GM12892 (cell line): ENCODE results near the gene NT5C1A.

Source experiments
- DNase-seq: peaks from one replicate; pipeline ENCODE4 v3.0.0; 2011; ENCODE audit not compliant: insufficient read length
- FAIRE-seq: peaks from 2 replicates; lab custom pipeline; 2011; peaks lifted over from hg19 to GRCh38; lab: Jason Lieb, UNC
- POLR2A ChIP-seq: IDR thresholded peaks from 2 replicates; pipeline ENCODE4 v1.6.1; 2011; ENCODE audit warnings: low read depth, low read length, control low read depth
- POLR2AphosphoS5 ChIP-seq: IDR thresholded peaks from 2 replicates; pipeline ENCODE4 v1.6.1; 2011; ENCODE audit warnings: low read depth, low read length, control low read depth
- TAF1 ChIP-seq: IDR thresholded peaks from 2 replicates; pipeline ENCODE4 v1.6.1; 2011; ENCODE audit warnings: low read depth, mild to moderate bottlenecking, control low read depth, low read length, borderline replicate concordance

Gene NT5C1A

DNA sequence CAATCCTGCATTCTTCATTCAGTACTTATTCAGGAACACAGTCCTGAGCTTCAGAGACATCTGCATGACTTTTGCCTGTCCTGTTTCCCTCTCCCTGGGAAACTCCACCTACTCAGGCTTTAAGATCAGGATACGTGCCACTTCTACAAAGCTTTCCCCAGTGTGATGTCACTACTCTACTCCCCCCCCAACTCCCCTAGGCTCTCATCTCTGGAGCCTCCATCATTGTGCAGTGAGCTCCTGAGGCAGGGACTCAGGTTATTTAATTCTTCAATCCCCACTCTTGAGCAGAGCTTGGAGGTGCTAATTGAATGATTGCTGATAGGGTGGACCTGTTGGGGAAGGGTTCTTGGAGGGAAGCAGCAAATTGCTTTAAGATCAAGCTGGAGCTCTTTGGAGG is 1.2 kb downstream of the NT5C1A start:
- no peak for FAIRE-seq
- TF ChIP-seq TAF1 = no peak
- no peak for TF ChIP-seq POLR2A
- TF ChIP-seq POLR2AphosphoS5 = no peak
- DNase-seq = no peak

DNA sequence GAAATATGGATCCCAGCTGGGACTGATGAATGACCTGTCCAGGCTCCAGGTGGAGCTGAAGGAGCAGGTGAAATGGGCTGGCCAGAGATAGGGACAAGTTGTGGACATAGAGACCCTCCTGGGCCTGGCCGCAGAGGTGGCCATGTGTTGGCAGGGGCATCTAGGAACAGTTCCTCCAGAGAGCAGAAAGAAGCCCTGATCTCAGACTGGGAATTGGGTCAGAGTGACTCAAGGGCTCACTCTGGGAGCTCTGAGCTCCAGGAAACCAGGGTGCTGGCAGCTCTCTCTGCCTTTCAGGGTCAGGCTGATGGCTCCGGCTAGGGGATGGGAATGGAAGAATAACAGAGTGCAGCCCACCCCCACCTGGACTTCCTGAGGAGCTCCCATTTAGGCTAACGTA is 3.0 kb downstream of the NT5C1A start:
- TF ChIP-seq POLR2A (no peak), TAF1 (no peak), POLR2AphosphoS5 (no peak)
- FAIRE-seq (no peak), DNase-seq (no peak)

DNA sequence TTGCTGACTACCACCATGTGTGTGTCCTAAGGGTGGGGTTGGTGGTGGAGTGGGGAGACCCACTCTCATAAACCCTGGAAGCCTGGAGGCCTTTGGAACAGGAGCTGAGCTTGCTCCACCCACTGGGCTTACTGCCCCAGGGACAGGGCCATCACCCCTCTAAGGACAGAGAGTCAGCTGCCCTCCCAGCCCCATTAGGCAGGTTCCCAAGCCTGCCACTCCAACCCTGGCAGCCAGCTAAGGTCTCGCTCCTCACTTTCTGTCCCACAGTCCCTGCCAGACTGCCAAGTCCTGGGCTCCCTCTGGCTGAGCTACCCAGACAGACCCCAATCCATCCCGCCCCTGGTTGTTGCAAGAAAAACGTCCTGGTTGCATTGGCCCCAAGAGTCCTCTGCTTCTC is 3.8 kb downstream of the NT5C1A start:
- DNase-seq (no peak), FAIRE-seq (no peak)
- no peak for TF ChIP-seq TAF1
- TF ChIP-seq POLR2AphosphoS5 = no peak
- TF ChIP-seq POLR2A = no peak

DNA sequence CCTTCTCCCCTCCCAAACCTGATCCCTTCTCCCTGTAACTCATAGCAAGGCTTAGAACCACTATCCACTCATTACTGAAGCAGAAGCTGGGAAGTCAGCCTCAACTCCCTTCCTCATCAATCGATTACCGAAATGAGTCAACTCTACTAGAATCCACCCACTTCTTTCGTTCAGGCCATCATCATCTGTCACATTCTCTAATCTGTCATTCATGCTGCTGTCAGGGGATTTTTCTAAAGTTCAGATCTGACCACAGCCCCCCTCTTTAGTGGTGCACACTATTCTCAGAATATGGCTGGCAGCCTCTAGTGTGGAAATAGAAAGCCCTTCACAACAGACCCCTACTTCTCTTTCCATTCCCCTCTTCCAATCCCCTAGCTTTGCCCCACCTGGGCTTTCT is 5.1 kb downstream of the NT5C1A start:
- peak; percentile 61 for DNase-seq
- TF ChIP-seq TAF1 (no peak), POLR2A (no peak), POLR2AphosphoS5 (no peak)
- FAIRE-seq = peak; percentile 99

DNA sequence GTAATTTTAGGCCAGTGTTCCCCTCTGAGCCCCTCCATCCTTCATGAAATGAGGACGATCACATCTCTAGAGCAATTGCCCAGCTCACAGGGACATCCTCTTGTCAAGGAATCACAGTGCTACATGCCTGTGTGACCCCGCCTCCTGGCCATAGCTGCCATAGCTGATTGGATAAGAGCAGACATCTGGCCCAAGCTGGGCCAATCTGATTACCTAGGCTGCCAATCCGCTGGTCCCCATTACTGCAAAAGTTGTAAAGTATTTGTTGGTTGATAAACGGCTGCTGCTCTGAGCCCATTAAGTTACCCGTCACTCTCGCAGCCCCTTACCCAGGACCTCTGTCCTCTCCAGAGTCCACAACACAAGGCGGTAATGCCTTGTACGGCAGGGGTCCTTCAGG is 8.3 kb downstream of the NT5C1A start:
- TF ChIP-seq TAF1 (no peak), POLR2A (no peak), POLR2AphosphoS5 (no peak)
- FAIRE-seq = peak; percentile 5

DNA sequence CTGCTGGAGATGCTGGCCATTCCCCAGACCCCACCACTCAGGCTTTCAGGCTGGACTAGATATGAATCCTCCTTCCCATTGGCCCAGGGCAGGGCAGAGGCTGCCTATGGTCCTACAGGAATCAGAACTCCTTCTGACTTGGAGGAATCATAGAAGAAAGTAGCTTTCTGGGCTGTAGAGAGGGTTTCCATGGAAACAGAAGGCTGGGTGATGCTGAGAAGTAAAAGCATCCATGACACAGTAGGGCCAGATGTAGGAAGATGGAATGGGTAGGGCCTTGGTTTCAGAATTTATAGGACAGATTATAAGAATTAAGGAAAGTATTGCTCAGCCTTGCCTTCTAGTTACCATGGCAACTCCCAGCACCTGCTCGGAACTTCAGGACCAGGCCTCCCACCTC is 9.0 kb downstream of the NT5C1A start:
- no peak for TF ChIP-seq POLR2A
- no peak for TF ChIP-seq POLR2AphosphoS5
- no peak for TF ChIP-seq TAF1
- FAIRE-seq (no peak), DNase-seq (no peak)

More for the DNA sequence above, 8.3 kb downstream of the NT5C1A start:
- DNase-seq = no peak

DNA sequence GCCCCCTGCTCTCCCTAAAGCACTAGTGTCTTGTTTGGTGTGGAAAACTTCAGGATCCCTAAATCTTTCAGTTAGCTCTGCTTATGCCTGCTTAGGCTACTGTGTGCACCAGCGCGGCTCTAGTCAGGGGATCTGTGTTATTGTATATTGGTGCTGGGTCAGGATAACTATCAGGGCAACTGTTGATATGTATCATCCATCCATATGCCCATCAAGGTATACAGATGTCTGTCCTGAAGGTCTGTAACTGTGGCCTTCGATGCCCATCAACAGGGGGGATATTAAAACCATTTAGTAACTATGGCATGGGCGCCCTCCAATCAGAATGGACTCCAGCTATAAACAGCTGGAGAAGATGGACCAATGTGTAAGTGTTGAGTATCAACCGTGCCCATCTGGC is 12.4 kb downstream of the NT5C1A start:
- DNase-seq (no peak), FAIRE-seq (no peak)
- no peak for TF ChIP-seq POLR2AphosphoS5
- no peak for TF ChIP-seq POLR2A
- TF ChIP-seq TAF1 = no peak

DNA sequence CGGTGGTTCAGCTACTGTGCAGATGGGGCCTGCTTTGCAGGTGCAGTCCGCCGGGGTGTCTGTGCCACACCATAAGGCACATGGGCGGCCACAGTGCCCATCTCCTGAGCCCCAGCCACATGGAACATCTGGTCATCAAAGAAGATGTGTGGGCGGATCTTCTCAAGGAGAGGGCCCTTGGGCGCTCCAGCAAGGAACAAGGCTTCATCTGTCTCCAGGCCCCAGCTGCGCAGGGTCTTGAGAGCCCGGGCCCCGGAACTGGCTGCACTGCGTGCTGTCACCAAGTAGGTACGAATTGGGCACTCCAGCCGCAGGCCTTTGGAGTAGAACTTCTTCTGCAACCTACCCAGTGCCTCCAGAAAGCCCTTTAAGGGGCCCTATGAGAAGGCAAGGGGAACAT is 12.8 kb downstream of the NT5C1A start:
- TF ChIP-seq TAF1 (no peak), POLR2AphosphoS5 (no peak), POLR2A (no peak)
- no peak for FAIRE-seq

DNA sequence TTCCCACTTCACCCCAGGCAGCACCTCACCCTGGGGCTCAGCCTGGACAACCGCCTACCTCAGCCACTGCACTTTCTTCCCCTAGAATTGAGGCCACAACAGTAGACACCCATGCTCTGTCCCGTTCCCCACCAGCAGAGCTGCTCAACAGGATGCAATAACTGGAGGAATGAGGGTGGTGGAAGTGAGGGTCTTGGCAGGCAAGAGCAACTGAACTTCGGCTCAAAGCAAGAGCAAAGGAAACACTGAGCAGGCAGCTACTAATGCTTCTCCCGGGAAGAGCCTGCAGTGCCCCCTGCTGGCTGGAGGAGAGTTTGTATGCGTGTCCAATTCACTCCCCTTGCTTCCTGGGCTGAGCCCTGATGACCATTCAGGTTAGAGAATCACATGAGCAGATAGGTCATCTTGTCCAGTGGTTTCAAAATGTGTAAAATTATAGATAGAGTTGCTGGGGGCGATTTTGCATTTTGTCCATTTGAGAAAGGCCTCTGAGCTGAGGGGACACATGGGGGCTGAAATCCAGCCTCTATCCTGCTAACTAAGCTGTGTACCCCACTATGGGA is 13.9 kb downstream of the NT5C1A start:
- no peak for TF ChIP-seq POLR2A
- TF ChIP-seq POLR2AphosphoS5 = no peak
- no peak for TF ChIP-seq TAF1
- FAIRE-seq (peak; percentile 95), DNase-seq (peak; percentile 44)

More for the DNA sequence above, 12.8 kb downstream of the NT5C1A start:
- no peak for DNase-seq

DNA sequence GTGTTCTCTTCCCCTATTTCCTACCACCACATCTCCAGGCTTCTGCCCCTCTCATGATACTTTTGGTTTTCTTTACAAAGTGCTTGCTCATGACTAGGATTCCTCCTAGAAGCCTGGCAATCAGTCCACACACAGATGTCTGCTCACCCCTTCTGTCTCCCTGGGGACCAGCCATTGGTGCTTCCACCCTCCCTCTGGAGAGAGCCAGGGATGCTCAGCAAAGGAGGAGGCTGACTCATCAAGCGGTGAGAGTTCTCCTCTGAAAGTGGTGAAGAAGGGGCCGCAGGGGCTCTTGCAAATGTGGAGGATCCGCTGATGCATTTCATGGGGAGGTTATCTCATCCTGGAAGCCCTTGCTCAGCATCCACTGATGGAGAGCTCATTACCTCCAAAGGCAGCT is 14.5 kb downstream of the NT5C1A start:
- FAIRE-seq (no peak), DNase-seq (no peak)
- TF ChIP-seq POLR2A = no peak
- no peak for TF ChIP-seq TAF1
- no peak for TF ChIP-seq POLR2AphosphoS5

DNA sequence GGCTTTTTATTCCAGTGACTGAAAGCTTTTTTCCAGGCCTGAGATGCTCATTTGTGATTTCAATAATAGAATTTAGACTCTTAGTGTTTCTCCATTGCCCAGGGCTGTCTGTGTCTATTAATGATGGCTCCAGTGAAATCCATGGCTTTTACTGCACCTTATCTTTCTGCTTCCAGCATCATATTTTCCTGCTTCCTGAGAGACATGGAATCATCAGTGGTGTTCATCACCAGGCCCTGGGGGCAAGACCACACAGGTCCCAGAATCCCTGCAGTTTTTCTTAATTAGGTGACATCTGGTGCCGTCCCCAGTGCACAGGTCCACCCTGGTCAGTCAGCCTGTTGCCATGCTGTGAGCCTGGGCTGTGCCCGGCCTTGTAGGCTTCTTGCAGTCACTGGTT is 15.5 kb downstream of the NT5C1A start:
- no peak for TF ChIP-seq POLR2A
- DNase-seq (no peak), FAIRE-seq (no peak)

DNA sequence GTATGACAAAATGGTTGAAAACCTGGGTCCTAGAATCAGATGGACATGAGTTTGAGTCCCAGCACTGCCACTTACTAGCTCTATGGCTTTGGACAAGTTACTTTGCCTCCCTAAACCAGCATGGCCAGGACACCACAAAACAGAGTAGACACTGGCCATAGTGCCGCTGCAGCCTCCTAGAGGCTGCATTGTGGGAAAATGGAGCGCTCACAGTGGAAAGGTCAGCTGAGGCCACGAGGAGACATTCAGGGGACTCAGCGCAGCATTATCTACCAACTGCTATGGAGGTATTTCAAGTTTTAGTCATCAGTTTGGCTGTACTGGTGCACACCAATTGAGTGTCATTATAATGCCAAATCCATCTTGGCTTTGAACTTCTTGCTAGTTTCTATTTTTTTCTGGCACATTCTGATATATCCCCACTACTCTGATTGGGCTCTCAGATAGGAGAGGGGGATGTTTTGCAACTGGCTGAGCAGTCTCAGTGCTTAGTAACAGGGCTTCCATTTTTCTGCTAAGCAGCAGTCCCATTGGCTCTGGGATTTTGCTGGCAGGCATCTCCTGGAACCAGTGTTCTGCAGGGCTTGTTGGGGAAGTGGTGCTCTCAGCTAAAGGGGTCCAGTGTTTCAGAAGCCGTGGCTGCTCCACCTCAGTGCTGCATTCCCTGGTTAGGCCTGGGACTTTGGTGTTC is 16.2 kb downstream of the NT5C1A start:
- no peak for DNase-seq
- TF ChIP-seq TAF1 (no peak), POLR2AphosphoS5 (no peak), POLR2A (no peak)
- FAIRE-seq = no peak
